Activated CD8-positive, alpha-beta memory T cell treated with anti-CD3 and anti-CD28 coated beads, Interleukin-2, amount 50 U/mL, for 24 hours (primary cell): ENCODE measurements around the gene BSG.
"Not testable (repeated sequence)": the region's sequence is repeated elsewhere in the genome, so short reads cannot be mapped to it uniquely, and the experiment has no call there.

Source experiments
- DNase-seq: peaks from one replicate; pipeline ENCODE4 v3.0.0-alpha.2; 2020; ENCODE audit errors: extremely low read depth

The BSG gene

GRCh38 chr19:604355-604754 is 32.0 kb downstream of the BSG start:
- DNase-seq: no peak

DNA sequence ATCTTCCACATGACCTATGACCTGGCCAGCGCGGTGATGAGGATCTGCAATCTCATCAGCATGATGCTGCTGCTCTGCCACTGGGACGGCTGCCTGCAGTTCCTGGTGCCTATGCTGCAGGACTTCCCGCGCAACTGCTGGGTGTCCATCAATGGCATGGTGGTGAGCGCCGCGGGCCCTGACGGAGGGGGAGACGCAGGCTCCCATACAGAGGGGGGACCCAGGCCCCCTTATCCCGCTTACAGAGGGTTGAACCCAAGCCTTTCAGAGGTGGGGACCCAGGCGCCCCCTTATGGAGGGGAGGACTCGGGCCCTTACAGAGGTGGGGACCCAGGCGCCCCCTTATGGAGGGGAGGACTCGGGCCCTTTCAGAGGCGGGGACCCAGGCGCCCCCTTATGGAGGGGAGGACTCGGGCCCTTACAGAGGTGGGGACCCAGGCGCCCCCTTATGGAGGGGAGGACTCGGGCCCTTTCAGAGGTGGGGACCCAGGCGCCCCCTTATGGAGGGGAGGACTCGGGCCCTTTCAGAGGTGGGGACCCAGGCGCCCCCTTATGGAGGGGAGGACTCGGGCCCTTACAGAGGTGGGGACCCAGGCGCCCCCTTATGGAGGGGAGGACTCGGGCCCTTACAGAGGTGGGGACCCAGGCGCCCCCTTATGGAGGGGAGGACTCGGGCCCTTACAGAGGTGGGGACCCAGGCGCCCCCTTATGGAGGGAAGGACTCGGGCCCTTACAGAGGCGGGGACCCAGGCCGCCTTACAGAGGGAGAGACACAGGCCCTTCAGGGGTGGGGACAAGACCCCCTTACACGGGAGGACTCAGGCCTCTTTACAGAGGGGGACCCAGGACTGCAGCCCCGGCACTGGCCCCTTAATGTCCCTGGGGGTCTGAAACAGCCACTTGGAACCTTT is 32.9 kb downstream of the BSG start:
- not testable (repeated sequence) for DNase-seq

GRCh38 chr19:607301-608154 is 35.1 kb downstream of the BSG start:
- DNase-seq: no peak

DNA sequence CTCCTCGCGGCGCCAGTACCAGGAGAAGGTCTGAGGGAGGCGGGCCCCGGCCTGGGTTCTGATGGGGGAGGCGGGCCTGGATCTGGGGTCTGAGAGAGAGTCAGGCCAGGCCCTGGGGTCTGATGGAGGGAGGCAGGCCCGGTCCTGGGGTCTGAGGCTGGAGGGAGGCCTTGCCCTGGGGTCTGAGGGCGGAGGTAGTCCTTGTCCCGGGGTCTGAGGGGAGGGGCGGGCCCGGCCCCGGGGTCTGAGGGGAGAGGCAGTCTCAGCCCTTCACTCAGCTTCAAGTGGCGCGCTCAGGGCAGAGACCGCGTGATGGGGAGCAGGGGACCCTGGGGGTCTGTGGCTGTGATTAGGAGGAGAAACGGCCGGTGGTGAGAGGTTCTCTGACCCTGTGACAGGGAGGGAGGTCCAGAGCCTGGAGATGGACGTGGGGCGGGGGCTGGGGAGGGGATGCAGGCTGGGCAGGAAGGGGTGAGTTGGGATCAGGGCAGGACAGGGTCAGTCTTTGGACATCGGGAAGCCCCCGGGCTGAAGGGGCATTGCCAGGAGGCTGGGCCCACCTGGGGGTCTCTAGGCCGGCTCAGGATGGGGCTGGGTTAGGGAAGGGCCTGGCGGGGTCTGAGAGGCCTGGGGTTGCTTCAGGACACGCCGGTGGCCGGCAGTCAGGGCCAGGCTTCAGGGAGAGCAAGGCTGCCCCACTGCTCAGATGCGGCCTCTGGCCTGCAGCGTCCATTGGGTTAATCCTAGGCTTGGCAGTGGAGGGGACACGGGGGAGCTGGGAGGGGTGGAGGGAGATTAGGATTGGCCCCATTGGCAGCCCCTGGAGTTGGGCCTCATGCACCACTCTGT is 36.0 kb downstream of the BSG start:
- DNase-seq: no peak

GRCh38 chr19:609004-609346 is 36.6 kb downstream of the BSG start:
- DNase-seq: no peak

GRCh38 chr19:610071-610800 is 37.8 kb downstream of the BSG start:
- no peak for DNase-seq

GRCh38 chr19:610801-611480 is 38.5 kb downstream of the BSG start:
- DNase-seq: no peak

- no peak for DNase-seq
Measured at GRCh38 chr19:611481-611868, 39.1 kb downstream of the BSG start.

DNA sequence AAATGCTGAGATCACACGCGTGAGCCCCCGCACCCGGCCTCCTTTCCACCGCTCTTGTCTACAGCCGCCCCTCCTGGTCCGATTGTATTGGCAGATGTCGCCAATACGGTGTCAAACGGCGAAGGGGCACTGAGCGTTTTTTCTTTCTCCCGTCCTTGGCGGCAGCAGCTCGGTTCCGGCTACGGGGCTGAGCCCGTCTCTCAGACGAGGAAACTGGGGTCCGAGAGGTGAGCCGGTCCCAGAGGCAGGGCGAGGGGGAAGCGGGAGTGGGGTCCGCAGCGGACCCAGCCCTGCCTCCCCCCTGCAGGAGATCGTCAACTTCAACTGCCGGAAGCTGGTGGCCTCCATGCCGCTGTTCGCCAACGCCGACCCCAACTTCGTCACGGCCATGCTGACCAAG is 40.5 kb downstream of the BSG start:
- no peak for DNase-seq

- DNase-seq: no peak
Measured at GRCh38 chr19:613732-614567, 41.6 kb downstream of the BSG start.

- DNase-seq: no peak
Measured at GRCh38 chr19:615619-616018, 43.2 kb downstream of the BSG start.

GRCh38 chr19:616062-616700 is 43.8 kb downstream of the BSG start:
- no peak for DNase-seq

- no peak for DNase-seq
Measured at GRCh38 chr19:616747-617526, 44.5 kb downstream of the BSG start.

GRCh38 chr19:617551-618246 is 45.3 kb downstream of the BSG start:
- DNase-seq: no peak

GRCh38 chr19:618247-618619 is 45.8 kb downstream of the BSG start:
- DNase-seq: no peak

GRCh38 chr19:618674-619285 is 46.4 kb downstream of the BSG start:
- no peak for DNase-seq

- no peak for DNase-seq
Measured at GRCh38 chr19:619286-620002, 47.0 kb downstream of the BSG start.
